H9 (cell line): ENCODE data around the gene CDC5L. TPM values are rescaled to one million over a fixed set of nuclear protein-coding genes. Genes with fewer than 3 reads are reported as not detected.

Experiments used
- DNase-seq: peaks from one replicate; pipeline ENCODE4 v3.0.0-alpha.2; 2017
- H2AFZ ChIP-seq: one replicate; pipeline ENCODE4 v1.6.1; 2013; ENCODE audit warnings: mild to moderate bottlenecking, low read length, control low read depth, moderate library complexity
- H2AK5ac ChIP-seq: 2 replicates; pipeline ENCODE4 v1.6.1; 2013; ENCODE audit warnings: low read length, control low read depth, mixed read lengths; ENCODE audit not compliant: insufficient read length
- H2BK120ac ChIP-seq: one replicate; pipeline ENCODE4 v1.6.1; 2013; ENCODE audit warnings: low read depth, mild to moderate bottlenecking, low read length, control low read depth, inconsistent platforms; ENCODE audit not compliant: poor library complexity, severe bottlenecking
- H2BK12ac ChIP-seq: 2 replicates; pipeline ENCODE4 v1.6.1; 2013; ENCODE audit warnings: low read length, control low read depth, mixed read lengths, low read depth; ENCODE audit not compliant: insufficient read length
- H2BK15ac ChIP-seq: 2 replicates; pipeline ENCODE4 v1.6.1; 2013; ENCODE audit warnings: low read depth, low read length, control low read depth
- H2BK20ac ChIP-seq: one replicate; pipeline ENCODE4 v1.6.1; 2013; ENCODE audit warnings: low read depth, mild to moderate bottlenecking, low read length, control low read depth, inconsistent platforms; ENCODE audit not compliant: poor library complexity, severe bottlenecking
- H2BK5ac ChIP-seq: 2 replicates; pipeline ENCODE4 v1.6.1; 2013; ENCODE audit warnings: low read length, control low read depth, mixed read lengths; ENCODE audit not compliant: insufficient read length
- H3K14ac ChIP-seq: 2 replicates; pipeline ENCODE4 v1.6.1; 2013; ENCODE audit warnings: low read length, control low read depth; ENCODE audit not compliant: insufficient read depth
- H3K18ac ChIP-seq: 2 replicates; pipeline ENCODE4 v1.6.1; 2013; ENCODE audit warnings: low read depth, mild to moderate bottlenecking, mixed read lengths, low read length, control low read depth; ENCODE audit not compliant: insufficient read length
- H3K23ac ChIP-seq: 2 replicates; pipeline ENCODE4 v1.6.1; 2013; ENCODE audit warnings: low read length, control low read depth, mixed read lengths, low read depth; ENCODE audit not compliant: insufficient read length
- H3K23me2 ChIP-seq: 2 replicates; pipeline ENCODE4 v1.6.1; 2013; ENCODE audit warnings: low read depth, mild to moderate bottlenecking, mixed read lengths, low read length, control low read depth; ENCODE audit not compliant: insufficient read length, poor library complexity, severe bottlenecking
- H3K27ac ChIP-seq: 2 replicates; pipeline ENCODE4 v1.5.1; 2013; ENCODE audit warnings: low read length, control low read depth, mixed read lengths, low read depth; ENCODE audit not compliant: insufficient read length
- H3K27me3 ChIP-seq: 2 replicates; pipeline ENCODE4 v1.6.1; 2013; ENCODE audit warnings: low read length, control low read depth, inconsistent platforms; ENCODE audit not compliant: insufficient read depth
- H3K4ac ChIP-seq: 2 replicates; pipeline ENCODE4 v1.6.1; 2013; ENCODE audit warnings: low read depth, mild to moderate bottlenecking, control low read depth, inconsistent platforms, low read length, moderate library complexity
- H3K4me1 ChIP-seq: 2 replicates; pipeline ENCODE4 v1.6.1; 2013; ENCODE audit warnings: low read length, control low read depth, inconsistent platforms; ENCODE audit not compliant: insufficient read depth
- H3K4me2 ChIP-seq: 2 replicates; pipeline ENCODE4 v1.6.1; 2013; ENCODE audit warnings: low read length, control low read depth, mixed read lengths; ENCODE audit not compliant: insufficient read length, insufficient read depth
- H3K56ac ChIP-seq: 2 replicates; pipeline ENCODE4 v1.6.1; 2013; ENCODE audit warnings: low read depth, mild to moderate bottlenecking, mixed read lengths, low read length, control low read depth; ENCODE audit not compliant: insufficient read length
- H3K79me1 ChIP-seq: 2 replicates; pipeline ENCODE4 v1.6.1; 2013; ENCODE audit warnings: low read depth, mild to moderate bottlenecking, moderate library complexity, low read length, control low read depth, inconsistent platforms; ENCODE audit not compliant: insufficient read depth, poor library complexity, severe bottlenecking
- H3K79me2 ChIP-seq: 2 replicates; pipeline ENCODE4 v1.6.1; 2013; ENCODE audit warnings: low read length, control low read depth, inconsistent platforms; ENCODE audit not compliant: insufficient read depth
- H3K9ac ChIP-seq: 2 replicates; pipeline ENCODE4 v1.6.1; 2013; ENCODE audit warnings: low read length, control low read depth, mixed read lengths; ENCODE audit not compliant: insufficient read length; ENCODE audit errors: extremely low read depth
- H3K9me3 ChIP-seq: one replicate; pipeline ENCODE4 v1.6.1; 2013; ENCODE audit warnings: low read depth, low read length, inconsistent platforms; ENCODE audit not compliant: control insufficient read depth
- H3T11ph ChIP-seq: one replicate; pipeline ENCODE4 v1.6.1; 2013; ENCODE audit warnings: mild to moderate bottlenecking, low read length, control low read depth, inconsistent platforms
- H4K20me1 ChIP-seq: one replicate; pipeline ENCODE4 v1.6.1; 2013; ENCODE audit not compliant: control insufficient read depth, insufficient read length, insufficient read depth
- H4K5ac ChIP-seq: 2 replicates; pipeline ENCODE4 v1.6.1; 2013; ENCODE audit warnings: low read depth, mild to moderate bottlenecking, mixed read lengths, low read length, control low read depth; ENCODE audit not compliant: insufficient read length
- H4K8ac ChIP-seq: replicated peaks from 2 replicates; pipeline ENCODE4 v1.6.1; 2013; ENCODE audit warnings: low read length, control low read depth, mixed read lengths, low read depth; ENCODE audit not compliant: insufficient read length
- H4K91ac ChIP-seq: 2 replicates; pipeline ENCODE4 v1.6.1; 2013; ENCODE audit warnings: low read depth, mild to moderate bottlenecking, moderate library complexity, mixed read lengths, low read length, control low read depth; ENCODE audit not compliant: insufficient read length
- H3K27ac Mint-ChIP-seq, 3 experiments: 2 replicates in 2 of 3; 3 replicates in 1 of 3; pipeline ENCODE4 v1.8.0; 2020 to 2021; ENCODE audit warnings: mixed read lengths in 3 of 3, mild to moderate bottlenecking in 1 of 3, moderate library complexity in 1 of 3
- H3K27me3 Mint-ChIP-seq: 2 replicates; pipeline ENCODE4 v1.8.0; 2021; ENCODE audit warnings: low read depth, mild to moderate bottlenecking, moderate library complexity, mixed read lengths
- H3K36me3 Mint-ChIP-seq, 3 experiments: 2 replicates in 2 of 3; 3 replicates in 1 of 3; pipeline ENCODE4 v1.8.0; 2020 to 2021; ENCODE audit warnings: low read depth in 3 of 3, mixed read lengths in 3 of 3; ENCODE audit not compliant: insufficient read depth in 1 of 3
- H3K4me1 Mint-ChIP-seq, 2 experiments: 2 replicates each; pipeline ENCODE4 v1.8.0; 2020; ENCODE audit warnings: mixed read lengths in 2 of 2
- H3K4me3 Mint-ChIP-seq, 2 experiments: 2 replicates in 1 of 2; 3 replicates in 1 of 2; pipeline ENCODE4 v1.8.0; 2020 to 2021; ENCODE audit warnings: mild to moderate bottlenecking in 2 of 2, mixed read lengths in 2 of 2, moderate library complexity in 1 of 2
- H3K9me3 Mint-ChIP-seq, 2 experiments: 2 replicates in 1 of 2; 3 replicates in 1 of 2; pipeline ENCODE4 v1.8.0; 2020; ENCODE audit warnings: mild to moderate bottlenecking in 2 of 2, mixed read lengths in 2 of 2, moderate library complexity in 1 of 2
- WGBS: extraction: QIAGEN DNeasy Blood & Tissue Kit; methylation state at CpG from one replicate; pipeline ENCODE4 v1.1.7; 2013; ENCODE audit warnings: missing lambda C conversion rate, low lambda C conversion rate, mixed read lengths; ENCODE audit not compliant: insufficient read length; ENCODE audit errors: extremely low coverage; 5-methylcytosine and 5-hydroxymethylcytosine counted together
- total RNA-seq: library from RNA; stranded (reverse); gene quantifications from 2 replicates; pipeline ENCODE4 v1.2.1, GENCODE V29; 2021
- TF ChIP-seq, protein P1 (sequence below): fragments of 200-600 bp; sonication (generic); conservative IDR thresholded peaks from 3 replicates; pipeline ENCODE4 v1.8.0; 2021; ENCODE audit warnings: antibody characterized with exemption, mild to moderate bottlenecking

CDC5L gene
- total RNA-seq, 1 experiment from 2014 or later, result 34.3 TPM

- Mint-ChIP-seq H3K4me3 (no peak overlapping the region), H3K9me3 (no peaks in the 10 kb centered on the region), H3K27me3 (no peaks in the 10 kb centered on the region), H3K36me3 (peaks cover 19 to 55% (median 50%) of the 10 kb centered on the region in 3 experiments; a peak in 6 of 7 replicates), H3K27ac (no peak overlapping the region; a peak in 1 of 7 replicates), H3K4me1 (peaks cover 23 to 29% of the 10 kb centered on the region in 2 experiments)
- Histone ChIP-seq H2BK15ac (no peak overlapping the region), H3K9ac (no peak overlapping the region), H3K23me2 (peaks cover 10% of the 10 kb centered on the region), H2BK20ac (no peak overlapping the region), H2AK5ac (no peak overlapping the region), H3K27ac (no peak overlapping the region), H3K4me1 (no peaks in the 10 kb centered on the region), H3K9me3 (no peaks in the 10 kb centered on the region), H3K4me2 (no peak overlapping the region), H3K4ac (no peak overlapping the region), H4K8ac (no peak overlapping the region), H2BK120ac (no peak overlapping the region), H2BK12ac (no peak overlapping the region), H4K20me1 (no peaks in the 10 kb centered on the region), H3K56ac (no peak overlapping the region), H2AFZ (no peak overlapping the region), H3K79me2 (peaks cover 19% of the 10 kb centered on the region), H3K27me3 (no peaks in the 10 kb centered on the region), H4K91ac (no peak overlapping the region), H3K14ac (no peak overlapping the region), H3K18ac (no peak overlapping the region), H2BK5ac (no peak overlapping the region), H3K79me1 (peaks cover 16% of the 10 kb centered on the region), H3T11ph (no peak overlapping the region), H3K23ac (no peak overlapping the region), H4K5ac (no peak overlapping the region)
- WGBS, result no CpG with 5 or more reads among the region's 1 CpG
- TF ChIP-seq, protein P1, sequence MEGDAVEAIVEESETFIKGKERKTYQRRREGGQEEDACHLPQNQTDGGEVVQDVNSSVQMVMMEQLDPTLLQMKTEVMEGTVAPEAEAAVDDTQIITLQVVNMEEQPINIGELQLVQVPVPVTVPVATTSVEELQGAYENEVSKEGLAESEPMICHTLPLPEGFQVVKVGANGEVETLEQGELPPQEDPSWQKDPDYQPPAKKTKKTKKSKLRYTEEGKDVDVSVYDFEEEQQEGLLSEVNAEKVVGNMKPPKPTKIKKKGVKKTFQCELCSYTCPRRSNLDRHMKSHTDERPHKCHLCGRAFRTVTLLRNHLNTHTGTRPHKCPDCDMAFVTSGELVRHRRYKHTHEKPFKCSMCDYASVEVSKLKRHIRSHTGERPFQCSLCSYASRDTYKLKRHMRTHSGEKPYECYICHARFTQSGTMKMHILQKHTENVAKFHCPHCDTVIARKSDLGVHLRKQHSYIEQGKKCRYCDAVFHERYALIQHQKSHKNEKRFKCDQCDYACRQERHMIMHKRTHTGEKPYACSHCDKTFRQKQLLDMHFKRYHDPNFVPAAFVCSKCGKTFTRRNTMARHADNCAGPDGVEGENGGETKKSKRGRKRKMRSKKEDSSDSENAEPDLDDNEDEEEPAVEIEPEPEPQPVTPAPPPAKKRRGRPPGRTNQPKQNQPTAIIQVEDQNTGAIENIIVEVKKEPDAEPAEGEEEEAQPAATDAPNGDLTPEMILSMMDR, result no peak
- no peak for DNase-seq
Measured at GRCh38 chr6:44390158-44390683, 2.7 kb downstream of the CDC5L start.
